H1 (cell line): ENCODE data around the gene NELFA. TPM values are rescaled to one million over a fixed set of nuclear protein-coding genes. Genes with fewer than 3 reads are reported as not detected.

ENCODE experiments used
- CTCF ChIA-PET: fragments of 300-600 bp; sonication (Branson Sonifier 250); formaldehyde crosslinking; loops from one replicate; lab custom pipeline; 2021; ENCODE audit not compliant: partially characterized antibody; lab: Charles Lee
- POLR2A ChIA-PET: fragments of 300-600 bp; sonication (Branson Sonifier 250); formaldehyde crosslinking; loops from one replicate; lab custom pipeline; 2021; ENCODE audit warnings: inconsistent platforms; ENCODE audit not compliant: partially characterized antibody; lab: Charles Lee
- DNase-seq, 2 experiments: peaks; one replicate each; pipeline versions ENCODE4 v3.0.0 to v3.0.0-alpha.2; 2010 to 2022; ENCODE audit warnings: low spot score in 2 of 2, low read depth in 1 of 2, mixed read lengths in 1 of 2
- FAIRE-seq: peaks from 2 replicates; lab custom pipeline; 2011; peaks lifted over from hg19 to GRCh38; lab: Jason Lieb, UNC
- H2AFZ ChIP-seq: 2 replicates; pipeline ENCODE4 v1.8.1; 2012; ENCODE audit warnings: low read length, inconsistent platforms
- H2AK5ac ChIP-seq: 2 replicates; pipeline ENCODE4 v1.6.1; 2013; ENCODE audit warnings: low read depth, low read length
- H2BK120ac ChIP-seq: replicated peaks from 2 replicates; pipeline ENCODE3; 2013; ENCODE audit warnings: low read depth, low read length, inconsistent platforms
- H2BK12ac ChIP-seq: 2 replicates; pipeline ENCODE4 v1.6.1; 2013; ENCODE audit warnings: low read depth, low read length
- H2BK15ac ChIP-seq: 2 replicates; pipeline ENCODE4 v1.6.1; 2013; ENCODE audit warnings: low read length
- H2BK20ac ChIP-seq: 2 replicates; pipeline ENCODE4 v1.6.1; 2013; ENCODE audit warnings: low read length
- H2BK5ac ChIP-seq: 2 replicates; pipeline ENCODE4 v1.6.1; 2013; ENCODE audit warnings: low read depth, low read length
- H3K14ac ChIP-seq: 2 replicates; pipeline ENCODE4 v1.6.1; 2013; ENCODE audit warnings: inconsistent platforms; ENCODE audit not compliant: insufficient read length
- H3K18ac ChIP-seq: 2 replicates; pipeline ENCODE4 v1.6.1; 2013; ENCODE audit warnings: low read length; ENCODE audit errors: extremely low read depth
- H3K23ac ChIP-seq: 2 replicates; pipeline ENCODE4 v1.6.1; 2013; ENCODE audit warnings: inconsistent platforms; ENCODE audit not compliant: insufficient read length
- H3K23me2 ChIP-seq: 2 replicates; pipeline ENCODE4 v1.6.1; 2013; ENCODE audit warnings: low read depth, low read length
- H3K27ac ChIP-seq: 2 replicates; pipeline ENCODE4 v1.6.1; 2011; ENCODE audit warnings: low read depth, low read length, inconsistent platforms
- H3K27me3 ChIP-seq, 4 experiments: replicated peaks in 1 of 4; 1 replicate in 1 of 4; 2 replicates in 3 of 4; pipeline versions ENCODE4 v1.6.1 to v1.8.1; 2011 to 2013; ENCODE audit warnings: low read length in 3 of 4, mild to moderate bottlenecking in 3 of 4, inconsistent platforms in 2 of 4, mixed read lengths in 2 of 4, moderate library complexity in 1 of 4; ENCODE audit not compliant: control insufficient read depth in 3 of 4, insufficient read depth in 3 of 4; ENCODE audit errors: extremely low read depth in 1 of 4
- H3K36me3 ChIP-seq, 4 experiments: 2 replicates each; pipeline versions ENCODE4 v1.6.1 to v1.8.1; 2011 to 2013; ENCODE audit warnings: mild to moderate bottlenecking in 4 of 4, low read length in 3 of 4, moderate library complexity in 2 of 4, control low read depth in 1 of 4, inconsistent platforms in 1 of 4; ENCODE audit not compliant: insufficient read depth in 4 of 4, control insufficient read depth in 2 of 4
- H3K4ac ChIP-seq: replicated peaks from 2 replicates; pipeline ENCODE3; 2013; ENCODE audit warnings: low read length, low read depth, mixed read lengths, inconsistent platforms; ENCODE audit not compliant: insufficient read length
- H3K4me1 ChIP-seq, 4 experiments: replicated peaks in 1 of 4; 1 replicate in 1 of 4; 2 replicates in 3 of 4; pipeline versions ENCODE4 v1.6.1 to v1.8.1; 2011 to 2013; ENCODE audit warnings: low read length in 3 of 4, inconsistent platforms in 2 of 4, mixed read lengths in 1 of 4; ENCODE audit not compliant: insufficient read depth in 4 of 4, control insufficient read depth in 3 of 4
- H3K4me2 ChIP-seq, 2 experiments: 2 replicates each; pipeline versions ENCODE4 v1.6.1 to v1.8.1; 2011 to 2013; ENCODE audit warnings: low read depth in 2 of 2, low read length in 2 of 2, control low read depth in 1 of 2, inconsistent platforms in 1 of 2, mild to moderate bottlenecking in 1 of 2; ENCODE audit not compliant: insufficient read depth in 1 of 2
- H3K4me3 ChIP-seq, 4 experiments: fragments of 200-600, 300-600 bp in 1 of 4; sonication (generic), shearing (Covaris generic), sonication (Bioruptor Twin) in 1 of 4; 2 replicates each; pipeline versions ENCODE4 v1.5.1 to v1.8.1; 2011 to 2016; ENCODE audit warnings: low read length in 4 of 4, low read depth in 3 of 4, control low read depth in 2 of 4, inconsistent platforms in 2 of 4, mild to moderate bottlenecking in 2 of 4, mixed read lengths in 1 of 4, moderate library complexity in 1 of 4; ENCODE audit not compliant: insufficient read depth in 2 of 4; ENCODE audit errors: extremely low read depth in 1 of 4
- H3K56ac ChIP-seq: replicated peaks from 2 replicates; pipeline ENCODE3; 2013; ENCODE audit warnings: low read depth, mild to moderate bottlenecking, mixed read lengths, low read length, inconsistent platforms; ENCODE audit not compliant: insufficient read length
- H3K79me1 ChIP-seq: 2 replicates; pipeline ENCODE4 v1.6.1; 2013; ENCODE audit warnings: low read depth, low read length, control low read depth
- H3K79me2 ChIP-seq, 2 experiments: 2 replicates each; pipeline versions ENCODE4 v1.6.1 to v1.8.1; 2012 to 2013; ENCODE audit warnings: low read length in 2 of 2, mild to moderate bottlenecking in 2 of 2, inconsistent platforms in 1 of 2; ENCODE audit not compliant: insufficient read depth in 2 of 2, control insufficient read depth in 1 of 2
- H3K9ac ChIP-seq, 4 experiments: replicated peaks in 1 of 4; 1 replicate in 1 of 4; 2 replicates in 3 of 4; pipeline versions ENCODE4 v1.6.1 to v1.8.1; 2011 to 2013; ENCODE audit warnings: low read depth in 3 of 4, low read length in 3 of 4, control low read depth in 2 of 4, mild to moderate bottlenecking in 2 of 4, moderate library complexity in 2 of 4, inconsistent platforms in 1 of 4; ENCODE audit errors: extremely low read depth in 1 of 4
- H3K9me3 ChIP-seq, 2 experiments: 2 replicates each; pipeline versions ENCODE4 v1.6.1 to v1.8.1; 2012 to 2013; ENCODE audit warnings: mild to moderate bottlenecking in 2 of 2, moderate library complexity in 2 of 2, control low read depth in 1 of 2, inconsistent platforms in 1 of 2, low read depth in 1 of 2, low read length in 1 of 2, mixed read lengths in 1 of 2; ENCODE audit not compliant: insufficient read depth in 2 of 2
- H4K20me1 ChIP-seq, 2 experiments: replicated peaks in 1 of 2; 2 replicates each; pipeline versions ENCODE3 to v1.8.1; 2011 to 2013; ENCODE audit warnings: inconsistent platforms in 2 of 2, low read length in 2 of 2, mild to moderate bottlenecking in 1 of 2; ENCODE audit not compliant: insufficient read depth in 2 of 2, control insufficient read depth in 1 of 2
- H4K5ac ChIP-seq: 2 replicates; pipeline ENCODE4 v1.6.1; 2013; ENCODE audit warnings: low read length, low read depth, mixed read lengths, inconsistent platforms; ENCODE audit not compliant: insufficient read length
- H4K8ac ChIP-seq: 2 replicates; pipeline ENCODE4 v1.8.0; 2013; ENCODE audit warnings: mild to moderate bottlenecking, moderate library complexity, low read length, inconsistent platforms; ENCODE audit not compliant: insufficient read depth; ENCODE audit errors: extremely low read depth
- H4K91ac ChIP-seq: replicated peaks from 2 replicates; pipeline ENCODE3; 2013; ENCODE audit warnings: low read length, mixed read lengths, inconsistent platforms; ENCODE audit not compliant: insufficient read length
- CTBP2 ChIP-seq: IDR thresholded peaks from 2 replicates; pipeline ENCODE4 v1.7.0; 2011; ENCODE audit warnings: borderline replicate concordance, mild to moderate bottlenecking, moderate library complexity, mixed read lengths, low read length; ENCODE audit not compliant: insufficient read depth, insufficient read length
- EGR1 ChIP-seq: IDR thresholded peaks from 2 replicates; pipeline ENCODE4 v1.6.1; 2011; ENCODE audit warnings: low read depth, low read length, borderline replicate concordance
- EP300 ChIP-seq, 2 experiments: IDR thresholded peaks; 1 replicate in 1 of 2; 2 replicates in 1 of 2; pipeline ENCODE4 v1.6.1; 2011 to 2012; ENCODE audit warnings: low read depth in 2 of 2, low read length in 2 of 2, mild to moderate bottlenecking in 2 of 2, borderline replicate concordance in 1 of 2, inconsistent platforms in 1 of 2, moderate library complexity in 1 of 2
- HDAC2 ChIP-seq, 2 experiments: fragments of 300-600 bp in 1 of 2; sonication (generic) in 1 of 2; IDR thresholded peaks; 2 replicates each; pipeline ENCODE4 v1.6.1; 2011 to 2012; ENCODE audit warnings: low read depth in 2 of 2, low read length in 2 of 2, mild to moderate bottlenecking in 2 of 2, moderate library complexity in 2 of 2, borderline replicate concordance in 1 of 2, inconsistent platforms in 1 of 2
- KDM4A ChIP-seq: IDR thresholded peaks from one replicate; pipeline ENCODE4 v1.7.1; 2012; ENCODE audit warnings: low read depth, mild to moderate bottlenecking, moderate library complexity, low read length, inconsistent platforms; ENCODE audit not compliant: severe bottlenecking
- POLR2A ChIP-seq, 2 experiments: IDR thresholded peaks; 1 replicate in 1 of 2; 2 replicates in 1 of 2; pipeline ENCODE4 v1.6.1; 2011; ENCODE audit warnings: low read depth in 2 of 2, low read length in 2 of 2, mild to moderate bottlenecking in 2 of 2; ENCODE audit errors: control extremely low read depth in 1 of 2
- POU5F1 ChIP-seq: IDR thresholded peaks from 2 replicates; pipeline ENCODE4 v1.6.1; 2011; ENCODE audit warnings: low read depth, mild to moderate bottlenecking, low read length, moderate library complexity
- RBBP5 ChIP-seq: IDR thresholded peaks from 2 replicates; pipeline ENCODE4 v1.7.1; 2012; ENCODE audit warnings: low read depth, mild to moderate bottlenecking, inconsistent platforms, low read length, moderate library complexity, borderline replicate concordance
- SP4 ChIP-seq: IDR thresholded peaks from 2 replicates; pipeline ENCODE4 v1.6.1; 2012; ENCODE audit warnings: low read length, inconsistent platforms
- TCF12 ChIP-seq: IDR thresholded peaks from 2 replicates; pipeline ENCODE4 v1.6.1; 2011; ENCODE audit warnings: low read depth, mild to moderate bottlenecking, low read length
- USF2 ChIP-seq: IDR thresholded peaks from 2 replicates; pipeline ENCODE4 v1.6.1; 2011; ENCODE audit warnings: low read length, improper control_type of control experiment
- YY1 ChIP-seq: IDR thresholded peaks from 2 replicates; pipeline ENCODE4 v1.6.1; 2011; ENCODE audit warnings: low read depth, mild to moderate bottlenecking, low read length
- WGBS, 2 experiments: shearing (Covaris generic) in 1 of 2; methylation state at CpG; one replicate each; pipeline versions ENCODE4 v1.1.6 to v1.1.7; 2013 to 2015; ENCODE audit warnings: low lambda C conversion rate in 2 of 2, mixed read lengths in 2 of 2, inconsistent platforms in 1 of 2, low coverage in 1 of 2, missing lambda C conversion rate in 1 of 2; ENCODE audit not compliant: insufficient replicate concordance in 2 of 2, insufficient coverage in 1 of 2, insufficient read length in 1 of 2; ENCODE audit errors: extremely low coverage in 1 of 2, missing lambda C conversion rate in 1 of 2; 5-methylcytosine and 5-hydroxymethylcytosine counted together
- polyA plus RNA-seq, 7 experiments: library from polyadenylated mRNA; depleted of rRNA in 3 of 7; stranded (reverse) in 5 of 7; unstranded in 2 of 7; fragments of >200 nt in 5 of 7; fragments of 200-250 nt in 2 of 7; gene quantifications; 1 replicate in 5 of 7; 2 replicates in 1 of 7; 4 replicates in 1 of 7; pipeline versions ENCODE4 v1.2.1 to v1.2.3, GENCODE V29; 2011 to 2013; ENCODE audit warnings: missing spikeins in 2 of 7, mixed read lengths in 2 of 7
- total RNA-seq: library from RNA; stranded (reverse); fragmentation: NEBNext Ultra II Directional; extraction: Animal tissue kit (Norgen Biotek cat#: 25700); gene quantifications from 2 replicates; pipeline ENCODE4 v1.2.1, GENCODE V29; 2021

NELFA gene
- total and polyA plus RNA-seq, 2 of the 8 experiments (the other 6 are each of a cell fraction or from before 2014, with no cell fraction given): 41.8 to 57.5 TPM

DNA sequence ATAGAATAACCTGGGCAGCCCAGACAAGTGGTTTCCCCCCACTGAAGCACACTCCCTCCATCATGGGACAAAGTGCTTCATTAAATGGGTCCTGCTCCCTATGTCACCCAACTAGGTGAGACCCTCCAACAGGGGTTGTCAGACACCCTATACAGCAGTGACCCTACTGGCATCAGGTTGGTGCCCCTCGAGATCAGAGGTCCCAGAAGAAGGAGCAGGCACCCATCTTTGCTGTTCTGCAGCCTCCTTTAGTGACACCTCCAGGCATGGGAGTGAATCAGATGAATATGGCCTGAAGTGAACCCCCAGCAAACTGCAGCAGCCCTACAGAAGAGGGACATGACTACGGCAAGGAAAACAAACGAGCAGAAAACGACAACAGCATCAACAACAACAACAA lies 11.1 kb downstream of the NELFA start:
- Histone ChIP-seq H2BK120ac (no peak overlapping the region), H4K8ac (no peak overlapping the region), H2BK20ac (no peak overlapping the region), H2BK15ac (no peak overlapping the region), H2BK5ac (no peak overlapping the region), H4K91ac (no peak overlapping the region), H3K23me2 (no peaks in the 10 kb centered on the region), H3K9me3 (no peaks in the 10 kb centered on the region), H4K5ac (no peak overlapping the region), H3K56ac (no peak overlapping the region), H3K9ac (no peak overlapping the region), H2AFZ (no peak overlapping the region), H3K4me1 (peaks cover 0 to 1% (median under 1%) of the 10 kb centered on the region in 4 experiments; a peak in 1 of 7 replicates), H3K18ac (no peak overlapping the region), H3K79me1 (peaks cover 10% of the 10 kb centered on the region), H3K23ac (no peak overlapping the region), H3K14ac (no peak overlapping the region), H2BK12ac (no peak overlapping the region), H3K36me3 (peaks cover 0 to 3% (median 0%) of the 10 kb centered on the region in 4 experiments; a peak in 1 of 8 replicates), H3K27ac (no peak overlapping the region), H3K79me2 (peaks cover 10 to 89% of the 10 kb centered on the region in 2 experiments), H3K4me3 (no peak overlapping the region), H3K27me3 (no peaks in the 10 kb centered on the region), H3K4me2 (no peak overlapping the region), H2AK5ac (no peak overlapping the region), H4K20me1 (peaks cover 11 to 15% of the 10 kb centered on the region in 2 experiments), H3K4ac (no peak overlapping the region)
- CTCF ChIA-PET: interaction anchor here (1.0 kb wide), 1 partner anchor 14 kb away, joined by 4 read pairs; no protein-coding TSS in a partner anchor
- POLR2A ChIA-PET: interaction anchor here (0.9 kb wide), 1 partner anchor 9 kb away, joined by 3 read pairs; no protein-coding TSS in a partner anchor
- 92% methylated on average over 4 of the region's 4 CpGs; no CpG with 5 or more reads in 1 of the 2 experiments for WGBS, 2 experiments
- no peak for FAIRE-seq
- no peak for DNase-seq
- no peak for TF ChIP-seq CTBP2
- TF ChIP-seq EGR1: no peak
- no peak for TF ChIP-seq SP4
- no peak for TF ChIP-seq YY1
- TF ChIP-seq EP300 (IDR thresholded peaks at IDR 0.05; ENCODE audit: borderline replicate concordance in 1 of 2, low read depth in 2 of 2, low read length in 2 of 2): no peak
- no peak for TF ChIP-seq POU5F1
- no peak for TF ChIP-seq POLR2A (IDR thresholded peaks at IDR 0.05; ENCODE audit: control extremely low read depth in 1 of 2, low read depth in 2 of 2, low read length in 2 of 2)
- no peak for TF ChIP-seq RBBP5
- no peak for TF ChIP-seq HDAC2 (IDR thresholded peaks at IDR 0.05; ENCODE audit: borderline replicate concordance in 1 of 2, low read depth in 2 of 2, low read length in 2 of 2)
- TF ChIP-seq USF2: no peak
- TF ChIP-seq KDM4A: no peak
- no peak for TF ChIP-seq TCF12
